Measurements from ENCODE around the gene TRAF2.
"Not testable (repeated sequence)": the region's sequence is repeated elsewhere in the genome, so short reads cannot be mapped to it uniquely, and the experiment has no call there.

Gene TRAF2

DNA sequence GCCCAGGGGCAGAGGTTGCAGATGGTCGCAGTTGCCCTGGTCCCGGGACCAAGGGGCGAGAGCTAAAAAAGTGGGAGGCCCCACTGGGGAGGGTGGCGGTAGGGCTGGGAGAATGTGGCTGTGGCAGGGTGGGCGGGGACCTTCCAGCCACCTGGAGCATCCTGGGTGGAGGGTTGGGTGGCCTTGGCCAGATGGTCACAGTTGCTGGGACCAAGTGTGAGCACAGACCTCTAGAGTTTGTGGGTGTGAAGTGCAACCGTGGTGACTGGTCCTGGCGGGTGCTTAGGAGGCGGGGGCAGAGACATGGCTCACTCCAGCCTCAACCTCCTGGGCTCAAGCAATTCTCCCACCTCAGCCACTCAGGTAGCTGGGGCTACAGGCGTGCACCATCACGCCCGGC lies 5.7 kb upstream of the TRAF2 start:
- Histone ChIP-seq H3K4me3 (replicated peaks; ENCODE audit: insufficient read depth, low read length) (no peak overlapping the region), H3K27me3 (ENCODE audit: insufficient read depth, poor library complexity, severe bottlenecking) (no peaks in the 10 kb centered on the region), H3K27ac (replicated peaks) (no peak overlapping the region)
- no peak for TF ChIP-seq REST (IDR thresholded peaks at IDR 0.05; ENCODE audit: insufficient replicate concordance, low read depth)
- TF ChIP-seq GABPA (IDR thresholded peaks at IDR 0.05; ENCODE audit: low read depth): no peak
- TF ChIP-seq POLR2AphosphoS5 (IDR thresholded peaks at IDR 0.05; ENCODE audit: low read depth): no peak
- no peak for TF ChIP-seq SPI1 (IDR thresholded peaks at IDR 0.05; ENCODE audit: borderline replicate concordance, low read depth)
- TF ChIP-seq CTCF (IDR thresholded peaks at IDR 0.05; ENCODE audit: insufficient read depth, low read length): no peak
- DNase-seq (ENCODE audit: low read depth in 1 of 2, low spot score in 1 of 2): no peak

GRCh38 chr9:136881691-136882108 lies 4.6 kb upstream of the TRAF2 start:
- TF ChIP-seq GABPA (IDR thresholded peaks at IDR 0.05; ENCODE audit: low read depth): no peak
- no peak for TF ChIP-seq REST (IDR thresholded peaks at IDR 0.05; ENCODE audit: insufficient replicate concordance, low read depth)
- no peak for TF ChIP-seq POLR2AphosphoS5 (IDR thresholded peaks at IDR 0.05; ENCODE audit: low read depth)
- TF ChIP-seq SPI1 (IDR thresholded peaks at IDR 0.05; ENCODE audit: borderline replicate concordance, low read depth): no peak
- no peak for TF ChIP-seq CTCF (IDR thresholded peaks at IDR 0.05; ENCODE audit: insufficient read depth, low read length)
- Histone ChIP-seq H3K27me3 (ENCODE audit: insufficient read depth, poor library complexity, severe bottlenecking) (no peaks in the 10 kb centered on the region), H3K27ac (replicated peaks) (no peak overlapping the region), H3K4me3 (replicated peaks; ENCODE audit: insufficient read depth, low read length) (no peak overlapping the region)
- DNase-seq (ENCODE audit: low read depth in 1 of 2, low spot score in 1 of 2): peak in 1 of 2 experiments; percentile 15

DNA sequence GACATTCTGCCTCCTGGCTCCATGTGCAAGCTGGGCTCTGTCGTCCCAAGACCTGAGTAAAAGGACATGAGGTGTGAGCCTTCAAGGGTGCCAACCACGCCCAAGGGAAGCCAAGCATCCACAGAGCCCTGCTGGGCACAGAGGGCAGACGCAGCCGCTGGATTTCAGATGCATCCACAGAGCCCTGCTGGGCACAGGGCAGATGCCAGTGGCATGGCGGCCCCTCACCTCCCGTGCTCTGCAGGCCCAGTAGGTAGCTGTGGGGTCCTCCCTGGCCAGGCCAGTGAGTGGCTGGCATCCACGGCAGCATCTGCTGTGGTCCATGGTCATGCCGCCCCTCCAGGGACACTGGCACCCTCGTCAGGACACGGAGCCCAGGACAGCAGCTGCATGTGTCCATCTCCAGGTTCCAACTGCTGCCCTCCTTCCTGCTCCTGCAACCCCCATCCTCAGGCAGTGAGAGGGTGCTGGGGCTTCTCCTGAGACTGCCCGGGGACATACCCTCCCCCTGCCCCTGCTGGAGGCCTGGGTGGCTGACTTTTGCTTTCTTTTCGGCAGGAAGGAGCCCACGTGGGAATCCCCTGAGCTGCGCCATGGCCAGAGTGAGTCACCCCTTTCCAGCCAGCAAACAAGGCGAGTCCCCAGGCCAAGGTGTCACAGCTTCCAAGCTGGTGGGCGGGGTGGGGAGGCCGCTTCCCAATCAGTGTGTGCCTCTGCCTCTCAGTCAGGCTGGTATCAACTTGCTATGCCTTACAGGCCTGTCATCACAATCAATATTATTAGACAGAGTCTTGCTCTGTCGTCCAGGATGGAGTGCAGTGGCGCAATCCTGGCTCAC lies 4.0 kb upstream of the TRAF2 start:
- Histone ChIP-seq H3K27me3 (ENCODE audit: insufficient read depth, poor library complexity, severe bottlenecking) (no peaks in the 10 kb centered on the region), H3K27ac (replicated peaks) (no peak overlapping the region), H3K4me3 (replicated peaks; ENCODE audit: insufficient read depth, low read length) (no peak overlapping the region)
- TF ChIP-seq REST (IDR thresholded peaks at IDR 0.05; ENCODE audit: insufficient replicate concordance, low read depth): no peak
- TF ChIP-seq POLR2AphosphoS5 (IDR thresholded peaks at IDR 0.05; ENCODE audit: low read depth): no peak
- TF ChIP-seq SPI1 (IDR thresholded peaks at IDR 0.05; ENCODE audit: borderline replicate concordance, low read depth): no peak
- TF ChIP-seq GABPA (IDR thresholded peaks at IDR 0.05; ENCODE audit: low read depth): no peak
- TF ChIP-seq CTCF (IDR thresholded peaks at IDR 0.05; ENCODE audit: insufficient read depth, low read length): no peak
- DNase-seq (ENCODE audit: low read depth in 1 of 2, low spot score in 1 of 2): peak in 1 of 2 experiments; percentile 50

GRCh38 chr9:136882947-136883283 lies 3.4 kb upstream of the TRAF2 start:
- not testable (repeated sequence) for DNase-seq (ENCODE audit: low read depth in 1 of 2, low spot score in 1 of 2); H3K27ac ChIP-seq (replicated peaks); H3K4me3 ChIP-seq (replicated peaks; ENCODE audit: insufficient read depth, low read length); H3K27me3 ChIP-seq (ENCODE audit: insufficient read depth, poor library complexity, severe bottlenecking)

DNA sequence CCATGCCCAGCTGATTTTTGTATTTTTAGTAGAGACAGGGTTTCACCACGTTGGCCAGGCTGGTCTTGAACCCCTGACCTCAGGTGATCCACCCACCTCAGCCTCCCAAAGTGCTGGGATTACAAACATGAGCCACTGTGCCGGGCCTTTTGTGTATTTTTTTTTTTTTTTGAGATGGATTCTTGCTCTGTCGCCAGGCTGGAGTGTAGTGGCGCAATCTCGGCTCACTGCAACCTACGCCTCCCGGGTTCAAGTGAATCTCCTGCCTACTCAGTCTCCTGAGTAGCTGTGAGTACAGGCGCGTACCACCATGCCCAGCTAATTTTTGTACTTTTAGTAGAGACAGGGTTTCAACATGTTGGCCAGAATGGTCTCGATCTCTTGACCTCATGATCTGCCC lies 2.6 kb upstream of the TRAF2 start:
- H3K4me3 ChIP-seq (replicated peaks; ENCODE audit: insufficient read depth, low read length); H3K27me3 ChIP-seq (ENCODE audit: insufficient read depth, poor library complexity, severe bottlenecking); H3K27ac ChIP-seq (replicated peaks); DNase-seq (ENCODE audit: low read depth in 1 of 2, low spot score in 1 of 2): not testable (repeated sequence)
